Endothelial cell of umbilical vein (primary cell): ENCODE results near the gene TMOD1. TPM values are rescaled to one million over a fixed set of nuclear protein-coding genes. Genes with fewer than 3 reads are reported as not detected.

ENCODE experiments used
- BruUV-seq: library from RNA; stranded (reverse); fragments of 400-500 nt; replicated peaks from 2 replicates; lab custom pipeline; 2021; lab: Mats Ljungman, UMichigan
- CTCF ChIA-PET: fragments of 300-600, 350-600 bp; sonication (Branson Sonifier 250); formaldehyde crosslinking; loops from one replicate; lab custom pipeline; 2021; ENCODE audit warnings: antibody characterized with exemption, inconsistent platforms; lab: Charles Lee
- POLR2A ChIA-PET: fragments of 300-600, 350-600 bp; sonication (Branson Sonifier 250); formaldehyde crosslinking; loops from one replicate; lab custom pipeline; 2021; ENCODE audit warnings: antibody characterized with exemption, inconsistent platforms; lab: Charles Lee
- DNase-seq: peaks from one replicate; pipeline ENCODE4 v3.0.0-alpha.2; 2011; ENCODE audit warnings: low read depth, low spot score
- FAIRE-seq: peaks from 2 replicates; lab custom pipeline; 2011; peaks lifted over from hg19 to GRCh38; lab: Jason Lieb, UNC
- H2AFZ ChIP-seq: 2 replicates; pipeline ENCODE4 v1.6.0; 2012; ENCODE audit warnings: low read depth, low read length, control low read depth, inconsistent platforms
- H3K27ac ChIP-seq: 2 replicates; pipeline ENCODE4 v1.5.1; 2011; ENCODE audit warnings: low read depth, mild to moderate bottlenecking, control low read depth, low read length, moderate library complexity; ENCODE audit not compliant: insufficient read depth
- H3K27me3 ChIP-seq, 2 experiments: 2 replicates each; pipeline versions ENCODE4 v1.6.0 to v1.6.1; 2011; ENCODE audit warnings: low read length in 2 of 2, mixed read lengths in 1 of 2; ENCODE audit not compliant: control insufficient read depth in 2 of 2, insufficient read depth in 2 of 2
- H3K36me3 ChIP-seq, 2 experiments: 2 replicates in 1 of 2; 3 replicates in 1 of 2; pipeline ENCODE4 v1.5.1; 2011; ENCODE audit warnings: low read length in 2 of 2, mild to moderate bottlenecking in 1 of 2, moderate library complexity in 1 of 2; ENCODE audit not compliant: control insufficient read depth in 2 of 2, insufficient read depth in 2 of 2; ENCODE audit errors: extremely low read depth in 1 of 2
- H3K4me1 ChIP-seq: 3 replicates; pipeline ENCODE4 v1.5.1; 2011; ENCODE audit warnings: mild to moderate bottlenecking, low read length; ENCODE audit not compliant: control insufficient read depth, insufficient read depth; ENCODE audit errors: extremely low read depth
- H3K4me2 ChIP-seq: 2 replicates; pipeline ENCODE4 v1.6.1; 2011; ENCODE audit warnings: low read length, control low read depth, mixed read lengths; ENCODE audit not compliant: insufficient read depth
- H3K4me3 ChIP-seq, 3 experiments: fragments of 200-600 bp in 1 of 3; sonication (generic), shearing (Covaris generic) in 1 of 3; replicated peaks in 1 of 3; 2 replicates each; pipeline ENCODE4 v1.5.1; 2011 to 2016; ENCODE audit warnings: control low read depth in 3 of 3, low read length in 3 of 3, mild to moderate bottlenecking in 2 of 3, inconsistent platforms in 1 of 3, low read depth in 1 of 3, moderate library complexity in 1 of 3; ENCODE audit not compliant: insufficient read depth in 1 of 3
- H3K79me2 ChIP-seq: 2 replicates; pipeline ENCODE4 v1.6.0; 2012; ENCODE audit warnings: low read length, inconsistent platforms; ENCODE audit not compliant: control insufficient read depth, insufficient read depth
- H3K9ac ChIP-seq: replicated peaks from 2 replicates; pipeline ENCODE3; 2011; ENCODE audit warnings: low read length, control low read depth; ENCODE audit not compliant: insufficient read depth; ENCODE audit errors: extremely low read depth
- H3K9me1 ChIP-seq: replicated peaks from 3 replicates; pipeline ENCODE4 v1.6.0; 2011; ENCODE audit warnings: mild to moderate bottlenecking, low read length; ENCODE audit not compliant: control insufficient read depth, insufficient read depth; ENCODE audit errors: extremely low read depth
- H3K9me3 ChIP-seq: replicated peaks from 2 replicates; pipeline ENCODE4 v1.5.1; 2012; ENCODE audit warnings: low read length, inconsistent platforms; ENCODE audit not compliant: control insufficient read depth, insufficient read depth
- H4K20me1 ChIP-seq: replicated peaks from 2 replicates; pipeline ENCODE3; 2011; ENCODE audit warnings: mild to moderate bottlenecking, low read length; ENCODE audit not compliant: control insufficient read depth, insufficient read depth; ENCODE audit errors: extremely low read depth
- EZH2 ChIP-seq: IDR thresholded peaks from 2 replicates; pipeline ENCODE4 v1.6.1; 2012; ENCODE audit warnings: borderline replicate concordance, low read depth, mild to moderate bottlenecking, moderate library complexity, low read length, inconsistent platforms; ENCODE audit not compliant: severe bottlenecking
- FOS ChIP-seq: IDR thresholded peaks from 2 replicates; pipeline ENCODE4 v1.6.1; 2011; ENCODE audit warnings: mild to moderate bottlenecking, low read length, moderate library complexity, borderline replicate concordance; ENCODE audit not compliant: insufficient read depth
- GATA2 ChIP-seq: IDR thresholded peaks from 2 replicates; pipeline ENCODE4 v1.7.0; 2011; ENCODE audit warnings: low read depth, mild to moderate bottlenecking, moderate library complexity, mixed read lengths, low read length; ENCODE audit not compliant: insufficient read length, insufficient read depth
- JUN ChIP-seq: IDR thresholded peaks from 2 replicates; pipeline ENCODE4 v1.6.1; 2011; ENCODE audit warnings: borderline replicate concordance, low read depth; ENCODE audit not compliant: insufficient read length, insufficient read depth
- MYC ChIP-seq: IDR thresholded peaks from one replicate; pipeline ENCODE4 v1.6.1; 2011; ENCODE audit warnings: mild to moderate bottlenecking, low read depth, low read length
- POLR2A ChIP-seq: IDR thresholded peaks from 2 replicates; pipeline ENCODE4 v1.6.1; 2012; ENCODE audit warnings: low read depth, mild to moderate bottlenecking, control low read depth, low read length
- POLR2AphosphoS5 ChIP-seq: IDR thresholded peaks from 2 replicates; pipeline ENCODE4 v1.6.1; 2012; ENCODE audit warnings: low read depth, mild to moderate bottlenecking, control low read depth, low read length, moderate library complexity; ENCODE audit not compliant: insufficient read depth
- dilution Hi-C: fragments of 300-500 bp; cut with MboI; formaldehyde crosslinking; loops from one replicate; pipeline ENCODE4 v1.15.0; 2019; ENCODE audit warnings: low sequenced_read_pairs; ENCODE audit not compliant: extremely low pct_ligation_motif_present
- intact Hi-C: fragments of 100-400 bp; cut with micrococcal nuclease; formaldehyde crosslinking; loops from one replicate; pipeline ENCODE4 v1.10.0; 2022
- polyA plus RNA-seq, 4 experiments: library from polyadenylated mRNA; depleted of rRNA in 3 of 4; stranded (reverse) in 3 of 4; unstranded in 1 of 4; fragments of >200 nt; gene quantifications; 2 replicates each; pipeline versions ENCODE4 v1.2.1 to v1.2.3, GENCODE V29; 2011 to 2012; ENCODE audit warnings: missing spikeins in 1 of 4
- total RNA-seq: library from RNA; stranded (reverse); gene quantifications from 2 replicates; pipeline ENCODE4 v1.2.3, GENCODE V29; 2021
- TF ChIP-seq, protein P1 (sequence below): IDR thresholded peaks from 2 replicates; pipeline ENCODE4 v1.6.1; 2011; ENCODE audit not compliant: insufficient read depth, insufficient read length
- TF ChIP-seq, protein P2 (sequence below), 2 donors: IDR thresholded peaks; 1 replicate in 1 of 2; 2 replicates in 1 of 2; pipeline ENCODE4 v1.5.1; 2011; ENCODE audit warnings: low read length in 2 of 2, mild to moderate bottlenecking in 2 of 2, moderate library complexity in 2 of 2, control low read depth in 1 of 2, inconsistent platforms in 1 of 2, low read depth in 1 of 2; ENCODE audit not compliant: insufficient read depth in 1 of 2; ENCODE audit errors: extremely low read depth in 1 of 2

TMOD1 gene
- total and polyA plus RNA-seq, 2 donors (not counting 3 experiments of a cell fraction or from before 2014, with no cell fraction given): 0.26 to 1.4 TPM

DNA sequence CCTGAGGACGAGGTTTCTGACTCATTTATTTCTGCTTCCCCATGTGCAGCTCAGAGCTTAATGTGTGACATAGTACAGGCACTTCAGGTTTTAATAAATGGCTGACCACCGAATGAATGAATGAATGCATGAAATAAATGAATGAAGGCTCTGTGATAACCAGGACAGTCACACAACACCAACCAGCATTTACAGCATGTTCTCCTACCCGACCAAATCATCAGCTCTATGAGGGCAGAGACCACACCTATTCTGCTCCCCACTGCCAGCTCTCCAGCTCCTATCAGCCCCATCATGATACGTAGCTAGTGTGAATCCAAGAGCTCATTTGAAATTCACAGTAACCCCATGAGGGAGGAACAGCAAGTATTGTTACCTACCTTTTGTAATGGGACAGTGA, 4.8 kb downstream of the TMOD1 start:
- Histone ChIP-seq H2AFZ (no peak overlapping the region), H3K36me3 (no peaks in the 10 kb centered on the region), H3K9me1 (no peaks in the 10 kb centered on the region), H3K27ac (no peak overlapping the region), H3K9ac (no peak overlapping the region), H3K4me1 (peaks cover 11% of the 10 kb centered on the region), H3K4me2 (no peak overlapping the region), H3K27me3 (peaks cover 41 to 56% of the 10 kb centered on the region in 2 experiments), H3K79me2 (no peaks in the 10 kb centered on the region), H4K20me1 (no peaks in the 10 kb centered on the region), H3K9me3 (no peaks in the 10 kb centered on the region), H3K4me3 (no peak overlapping the region)
- dilution Hi-C loops: no loop called here
- ChIA-PET POLR2A (interaction anchor here (0.9 kb wide), 1 partner anchor 85 kb away, joined by 3 read pairs; no protein-coding TSS in a partner anchor), CTCF (interaction anchor here (1.0 to 2.9 kb wide), 4 partner anchors 10 to 109 kb away, joined by 4 to 14 read pairs (median 6); no protein-coding TSS in a partner anchor)
- no peak for FAIRE-seq
- BruUV-seq: no TSS peak
- DNase-seq: no peak
- intact Hi-C loops: no loop called here
- no peak for TF ChIP-seq POLR2AphosphoS5
- TF ChIP-seq, protein P1, sequence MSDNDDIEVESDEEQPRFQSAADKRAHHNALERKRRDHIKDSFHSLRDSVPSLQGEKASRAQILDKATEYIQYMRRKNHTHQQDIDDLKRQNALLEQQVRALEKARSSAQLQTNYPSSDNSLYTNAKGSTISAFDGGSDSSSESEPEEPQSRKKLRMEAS: no peak

DNA sequence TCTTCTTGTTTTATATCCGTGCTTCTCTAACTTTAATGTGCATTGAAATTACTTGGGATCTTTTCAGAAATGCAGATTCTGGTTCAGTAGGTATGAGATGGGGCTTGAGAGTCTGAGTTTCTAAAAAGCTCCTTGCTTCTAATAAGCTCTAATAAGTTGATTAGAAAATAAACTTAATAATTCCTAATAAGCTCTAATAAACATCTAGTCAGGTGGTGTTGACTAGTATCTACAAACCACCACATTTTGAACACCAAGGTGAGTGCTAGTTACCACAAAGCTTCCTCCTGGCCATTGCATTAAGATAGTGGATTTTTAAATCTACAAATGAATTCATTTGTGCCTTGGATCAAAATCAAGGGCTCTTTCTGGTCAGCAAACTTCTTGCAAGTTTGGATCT, 5.3 kb downstream of the TMOD1 start:
- H2AFZ ChIP-seq: no peak overlapping the region
- peaks cover 14% of the 10 kb centered on the region for H3K4me1 ChIP-seq
- H3K9ac ChIP-seq: no peak overlapping the region
- intact Hi-C loops: no loop called here
- H3K79me2 ChIP-seq: no peaks in the 10 kb centered on the region
- H3K9me1 ChIP-seq: no peaks in the 10 kb centered on the region
- ChIA-PET POLR2A (interaction anchor here (0.9 kb wide), 1 partner anchor 85 kb away, joined by 3 read pairs; no protein-coding TSS in a partner anchor), CTCF (interaction anchor here (1.0 to 2.9 kb wide), 4 partner anchors 10 to 109 kb away, joined by 4 to 14 read pairs (median 6); no protein-coding TSS in a partner anchor)
- H4K20me1 ChIP-seq: no peaks in the 10 kb centered on the region
- no peak overlapping the region for H3K4me3 ChIP-seq
- H3K4me2 ChIP-seq: no peak overlapping the region
- no peaks in the 10 kb centered on the region for H3K9me3 ChIP-seq
- no peaks in the 10 kb centered on the region for H3K36me3 ChIP-seq
- DNase-seq (no peak), FAIRE-seq (no peak)
- H3K27ac ChIP-seq: no peak overlapping the region
- peaks cover 41 to 55% of the 10 kb centered on the region in 2 experiments for H3K27me3 ChIP-seq
- dilution Hi-C loops: no loop called here
- no TSS peak for BruUV-seq
- TF ChIP-seq MYC (no peak), JUN (no peak), POLR2AphosphoS5 (no peak), EZH2 (no peak), GATA2 (no peak), POLR2A (no peak), FOS (no peak)
- TF ChIP-seq, protein P1: no peak
- TF ChIP-seq, protein P2, sequence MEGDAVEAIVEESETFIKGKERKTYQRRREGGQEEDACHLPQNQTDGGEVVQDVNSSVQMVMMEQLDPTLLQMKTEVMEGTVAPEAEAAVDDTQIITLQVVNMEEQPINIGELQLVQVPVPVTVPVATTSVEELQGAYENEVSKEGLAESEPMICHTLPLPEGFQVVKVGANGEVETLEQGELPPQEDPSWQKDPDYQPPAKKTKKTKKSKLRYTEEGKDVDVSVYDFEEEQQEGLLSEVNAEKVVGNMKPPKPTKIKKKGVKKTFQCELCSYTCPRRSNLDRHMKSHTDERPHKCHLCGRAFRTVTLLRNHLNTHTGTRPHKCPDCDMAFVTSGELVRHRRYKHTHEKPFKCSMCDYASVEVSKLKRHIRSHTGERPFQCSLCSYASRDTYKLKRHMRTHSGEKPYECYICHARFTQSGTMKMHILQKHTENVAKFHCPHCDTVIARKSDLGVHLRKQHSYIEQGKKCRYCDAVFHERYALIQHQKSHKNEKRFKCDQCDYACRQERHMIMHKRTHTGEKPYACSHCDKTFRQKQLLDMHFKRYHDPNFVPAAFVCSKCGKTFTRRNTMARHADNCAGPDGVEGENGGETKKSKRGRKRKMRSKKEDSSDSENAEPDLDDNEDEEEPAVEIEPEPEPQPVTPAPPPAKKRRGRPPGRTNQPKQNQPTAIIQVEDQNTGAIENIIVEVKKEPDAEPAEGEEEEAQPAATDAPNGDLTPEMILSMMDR (IDR thresholded peaks at IDR 0.05; ENCODE audit: extremely low read depth in 1 of 2, insufficient read depth in 1 of 2, low read depth in 1 of 2, low read length in 2 of 2): no peak
